ENCODE data around the gene DGKZ.

The DGKZ gene

GRCh38 chr11:46315033-46315738 lies 32.1 kb upstream of the DGKZ start:
- no peaks in the 10 kb centered on the region for H3K36me3 ChIP-seq (ENCODE audit: insufficient read depth)
- TF ChIP-seq CTCF (conservative IDR thresholded peaks at IDR 0.05; ENCODE audit: low read depth, low read length): peak; percentile 97

GRCh38 chr11:46315783-46316563 lies 31.3 kb upstream of the DGKZ start:
- no peak overlapping the region for H3K4me3 ChIP-seq (IDR thresholded peaks at IDR 0.05; ENCODE audit: insufficient read depth, low read depth, low read length)

More at GRCh38 chr11:46315033-46315738, 32.1 kb upstream of the DGKZ start:
- no peaks in the 10 kb centered on the region for H3K79me2 ChIP-seq (ENCODE audit: insufficient read depth, low read depth)
- H3K27ac ChIP-seq: no peak overlapping the region
- H4K20me1 ChIP-seq (ENCODE audit: insufficient read depth): no peaks in the 10 kb centered on the region
- no peak overlapping the region for H3K4me3 ChIP-seq (IDR thresholded peaks at IDR 0.05; ENCODE audit: insufficient read depth, low read depth, low read length)
- no peaks in the 10 kb centered on the region for H3K4me1 ChIP-seq (ENCODE audit: low read depth, poor library complexity, severe bottlenecking)
- peak overlapping the region; percentile 1; the same call in 1 of the 2 replicates for H2AFZ ChIP-seq (ENCODE audit: low read depth)
- no peak overlapping the region for H3K9ac ChIP-seq
- no peaks in the 10 kb centered on the region for H3K27me3 ChIP-seq (ENCODE audit: insufficient read depth, low read depth)
- no peak overlapping the region for H3K4me2 ChIP-seq

GRCh38 chr11:46319074-46319453 lies 28.2 kb upstream of the DGKZ start:
- H3K36me3 ChIP-seq (ENCODE audit: insufficient read depth): no peaks in the 10 kb centered on the region
- no peak overlapping the region for H2AFZ ChIP-seq (ENCODE audit: low read depth)
- H3K27ac ChIP-seq: no peak overlapping the region
- H3K4me2 ChIP-seq: no peak overlapping the region
- H3K27me3 ChIP-seq (ENCODE audit: insufficient read depth, low read depth): no peaks in the 10 kb centered on the region
- no peaks in the 10 kb centered on the region for H3K79me2 ChIP-seq (ENCODE audit: insufficient read depth, low read depth)
- no peak overlapping the region for H3K4me3 ChIP-seq (IDR thresholded peaks at IDR 0.05; ENCODE audit: insufficient read depth, low read depth, low read length)
- no peaks in the 10 kb centered on the region for H3K4me1 ChIP-seq (ENCODE audit: low read depth, poor library complexity, severe bottlenecking)
- H4K20me1 ChIP-seq (ENCODE audit: insufficient read depth): no peaks in the 10 kb centered on the region
- H3K9ac ChIP-seq: no peak overlapping the region
- no peak for TF ChIP-seq CTCF (conservative IDR thresholded peaks at IDR 0.05; ENCODE audit: low read depth, low read length)

More at GRCh38 chr11:46315783-46316563, 31.3 kb upstream of the DGKZ start:
- H3K36me3 ChIP-seq (ENCODE audit: insufficient read depth): no peaks in the 10 kb centered on the region
- no peak overlapping the region for H3K4me2 ChIP-seq
- no peaks in the 10 kb centered on the region for H4K20me1 ChIP-seq (ENCODE audit: insufficient read depth)
- H3K27me3 ChIP-seq (ENCODE audit: insufficient read depth, low read depth): no peaks in the 10 kb centered on the region
- no peak overlapping the region for H3K27ac ChIP-seq
- TF ChIP-seq CTCF (conservative IDR thresholded peaks at IDR 0.05; ENCODE audit: low read depth, low read length): no peak
- no peaks in the 10 kb centered on the region for H3K79me2 ChIP-seq (ENCODE audit: insufficient read depth, low read depth)
- H2AFZ ChIP-seq (ENCODE audit: low read depth): no peak overlapping the region; the same call in 1 of the 2 replicates
- H3K4me1 ChIP-seq (ENCODE audit: low read depth, poor library complexity, severe bottlenecking): no peaks in the 10 kb centered on the region
- no peak overlapping the region for H3K9ac ChIP-seq

GRCh38 chr11:46321757-46322156 lies 25.5 kb upstream of the DGKZ start:
- Histone ChIP-seq H3K4me3 (IDR thresholded peaks at IDR 0.05; ENCODE audit: insufficient read depth, low read depth, low read length) (no peak overlapping the region), H3K36me3 (ENCODE audit: insufficient read depth) (no peaks in the 10 kb centered on the region), H4K20me1 (ENCODE audit: insufficient read depth) (no peaks in the 10 kb centered on the region), H2AFZ (ENCODE audit: low read depth) (no peak overlapping the region), H3K79me2 (ENCODE audit: insufficient read depth, low read depth) (no peaks in the 10 kb centered on the region), H3K27me3 (ENCODE audit: insufficient read depth, low read depth) (no peaks in the 10 kb centered on the region), H3K9ac (no peak overlapping the region), H3K27ac (no peak overlapping the region), H3K4me1 (ENCODE audit: low read depth, poor library complexity, severe bottlenecking) (no peaks in the 10 kb centered on the region), H3K4me2 (no peak overlapping the region)
- TF ChIP-seq CTCF (conservative IDR thresholded peaks at IDR 0.05; ENCODE audit: low read depth, low read length): no peak
